Hematopoietic multipotent progenitor cell (in vitro differentiated cells): ENCODE data around the gene SERPINE1. TPM values are rescaled to one million over a fixed set of nuclear protein-coding genes. Genes with fewer than 3 reads are reported as not detected.

ENCODE experiments used
- DNase-seq, 3 donors: peaks; one replicate each; pipeline ENCODE4 v3.0.0-alpha.2; 2011 to 2015; ENCODE audit warnings: low read depth in 2 of 3, low spot score in 2 of 3
- small RNA-seq: library from RNA; depleted of rRNA; stranded (forward); fragments of <200 nt; gene quantifications from one replicate; pipeline ENCODE3, GENCODE V24; 2012
- total RNA-seq: library from RNA; depleted of rRNA; stranded (reverse); fragments of >200 nt; gene quantifications from one replicate; pipeline ENCODE4 v1.2.3, GENCODE V29; 2012

The SERPINE1 gene
- total RNA-seq, 1 donor = 14.8 TPM

DNA sequence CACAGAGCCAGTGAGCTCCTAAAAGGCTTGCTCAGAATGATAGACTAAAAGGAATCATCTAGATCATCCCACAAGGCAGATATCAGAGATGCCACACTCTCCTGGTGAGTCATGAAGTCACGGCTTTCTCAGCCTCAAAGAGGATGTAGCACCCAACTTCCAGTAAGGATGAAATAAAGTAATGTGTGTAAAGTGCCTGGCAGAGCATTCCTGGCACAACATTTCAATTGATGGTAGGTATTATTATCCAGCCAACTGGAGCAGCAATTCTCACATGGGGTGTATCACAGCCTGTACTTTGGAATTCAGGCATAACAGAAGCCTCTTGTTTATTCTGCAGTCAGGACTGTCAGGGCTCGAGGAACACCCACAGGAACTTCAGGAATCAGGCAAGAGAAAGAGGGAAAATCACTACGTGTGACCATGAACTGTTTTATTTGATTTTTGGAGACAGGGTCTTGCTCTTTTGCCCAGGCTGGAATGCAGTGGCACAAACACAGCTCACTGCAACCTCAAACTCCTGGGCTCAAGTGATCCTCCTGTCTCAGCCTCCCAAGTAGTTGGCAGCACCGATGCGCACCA lies 58.4 kb downstream of the SERPINE1 start:
- DNase-seq = no peak

DNA sequence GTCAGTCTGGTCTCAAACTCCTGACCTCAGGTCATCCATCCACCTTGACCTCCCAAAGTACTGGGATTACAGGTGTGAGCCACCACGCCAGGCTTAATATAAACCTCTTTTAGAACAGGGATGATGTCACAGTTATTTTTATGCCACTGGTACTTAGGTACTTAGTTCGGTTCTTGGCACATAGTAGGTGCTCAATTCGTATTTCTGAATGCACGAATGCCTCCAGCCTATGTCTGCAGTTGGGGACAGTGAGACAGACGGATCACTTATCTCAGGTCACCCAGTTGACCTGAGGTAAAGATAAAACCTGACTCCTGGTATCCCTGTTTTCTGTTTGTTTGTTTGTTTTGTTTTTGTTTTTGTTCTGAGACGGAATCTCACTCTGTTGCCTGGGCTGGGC lies 59.3 kb downstream of the SERPINE1 start:
- DNase-seq = no peak

GRCh38 chr7:101186844-101187428 lies 60.0 kb downstream of the SERPINE1 start:
- DNase-seq = no peak

Small RNAs within 50 kb of the gene (small RNA-seq; reads per million reads assigned to genes)
- gene MIR4653 = not detected

Other genes with a start within 250 kb of the SERPINE1 start
- 4.6 TPM for gene UFSP1, start 237.4 kb upstream of the SERPINE1 start, total RNA-seq
- 0.27 TPM for gene ACHE, start 231.2 kb upstream of the SERPINE1 start, total RNA-seq
- under 0.01 TPM for gene MUC3A, start 177.6 kb upstream of the SERPINE1 start, total RNA-seq
- gene MUC12, start 157.5 kb upstream of the SERPINE1 start, total RNA-seq = 0.27 TPM
- gene MUC17, start 107.0 kb upstream of the SERPINE1 start, total RNA-seq = under 0.01 TPM
- gene TRIM56, start 41.6 kb upstream of the SERPINE1 start, total RNA-seq = 22.4 TPM
- 27.2 TPM for gene AP1S1, start 27.4 kb downstream of the SERPINE1 start, total RNA-seq
- gene VGF, start 38.5 kb downstream of the SERPINE1 start, total RNA-seq = under 0.01 TPM
- not detected for gene NAT16, start 53.2 kb downstream of the SERPINE1 start, total RNA-seq
- not detected for gene MOGAT3, start 73.9 kb downstream of the SERPINE1 start, total RNA-seq
- 31.2 TPM for gene PLOD3, start 90.5 kb downstream of the SERPINE1 start, total RNA-seq
- 35.5 TPM for gene ZNHIT1, start 91.1 kb downstream of the SERPINE1 start, total RNA-seq
- 55.2 TPM for gene CLDN15, start 110.7 kb downstream of the SERPINE1 start, total RNA-seq
- gene FIS1, start 118.0 kb downstream of the SERPINE1 start, total RNA-seq = 186 TPM
- 10.2 TPM for gene IFT22, start 194.7 kb downstream of the SERPINE1 start, total RNA-seq
- gene COL26A1, start 235.8 kb downstream of the SERPINE1 start, total RNA-seq = under 0.01 TPM